Panc1 (cell line): ENCODE results near the gene IL2RA. TPM values are rescaled to one million over a fixed set of nuclear protein-coding genes. Genes with fewer than 3 reads are reported as not detected.

Source experiments
- ATAC-seq: fragments of 200-7000 bp; cut with Tn5 transposase; 2 replicates; pipeline ENCODE4 v1.9.1; 2020; ENCODE audit warnings: mild to moderate bottlenecking, moderate library complexity
- BruUV-seq: library from RNA; stranded (reverse); fragments of 400-500 nt; replicated peaks from 2 replicates; lab custom pipeline; 2021; lab: Mats Ljungman, UMichigan
- CTCF ChIA-PET: fragments of 300-600 bp; sonication (Branson Sonifier 250); formaldehyde crosslinking; loops from one replicate; lab custom pipeline; 2022; ENCODE audit warnings: antibody characterized with exemption; lab: Charles Lee
- POLR2A ChIA-PET: fragments of 300-600 bp; sonication (Branson Sonifier 250); formaldehyde crosslinking; loops from one replicate; lab custom pipeline; 2022; ENCODE audit warnings: antibody characterized with exemption; lab: Charles Lee
- DNase-seq: peaks from one replicate; pipeline ENCODE4 v3.0.0-alpha.2; 2010; ENCODE audit warnings: low read depth, low spot score
- H3K27ac ChIP-seq: 2 replicates; pipeline ENCODE4 v1.5.1; 2011; ENCODE audit warnings: mild to moderate bottlenecking, low read length, inconsistent platforms
- H3K27me3 ChIP-seq: fragments of 200-500 bp; sonication (Bioruptor generic); 2 replicates; pipeline ENCODE4 v1.6.0; 2014; ENCODE audit warnings: low read length, inconsistent platforms; ENCODE audit not compliant: control insufficient read depth, insufficient read depth
- H3K36me3 ChIP-seq: fragments of 200-500 bp; sonication (Bioruptor generic); 2 replicates; pipeline ENCODE4 v1.5.1; 2014; ENCODE audit warnings: inconsistent platforms, mild to moderate bottlenecking, low read length, moderate library complexity; ENCODE audit not compliant: control insufficient read depth, insufficient read depth
- H3K4me1 ChIP-seq: 2 replicates; pipeline ENCODE4 v1.5.1; 2011; ENCODE audit warnings: inconsistent platforms, mild to moderate bottlenecking, low read length, moderate library complexity; ENCODE audit not compliant: control insufficient read depth, insufficient read depth
- H3K4me3 ChIP-seq, 2 experiments: 2 replicates each; pipeline ENCODE4 v1.5.1; 2011 to 2012; ENCODE audit warnings: low read depth in 2 of 2, low read length in 2 of 2, mild to moderate bottlenecking in 2 of 2, inconsistent platforms in 1 of 2, moderate library complexity in 1 of 2
- H3K9me3 ChIP-seq: fragments of 200-500 bp; sonication (Bioruptor generic); 2 replicates; pipeline ENCODE4 v1.5.1; 2014; ENCODE audit warnings: low read depth, mild to moderate bottlenecking, inconsistent platforms, low read length, moderate library complexity; ENCODE audit not compliant: control insufficient read depth, insufficient read depth
- POLR2AphosphoS5 ChIP-seq: IDR thresholded peaks from 2 replicates; pipeline ENCODE4 v1.6.1; 2012; ENCODE audit warnings: mild to moderate bottlenecking, low read depth, low read length, moderate library complexity
- SIN3A ChIP-seq: IDR thresholded peaks from 2 replicates; pipeline ENCODE4 v1.6.1; 2012; ENCODE audit warnings: low read depth, mild to moderate bottlenecking, low read length, moderate library complexity, borderline replicate concordance; ENCODE audit not compliant: insufficient read depth
- TCF7L2 ChIP-seq: IDR thresholded peaks from 2 replicates; pipeline ENCODE4 v1.6.1; 2011; ENCODE audit warnings: mild to moderate bottlenecking, low read depth, low read length, inconsistent platforms
- in situ Hi-C: cut with HindIII; loops from 2 replicates; pipeline ENCODE4 v1.10.0; 2016; ENCODE audit warnings: low sequenced_read_pairs, low pct_unique_long_range_greater_than_20kb
- intact Hi-C: fragments of 100-400 bp; cut with micrococcal nuclease; formaldehyde crosslinking; loops from one replicate; pipeline ENCODE4 v1.10.0; 2022; ENCODE audit not compliant: unreplicated experiment
- total RNA-seq: library from RNA; stranded (reverse); gene quantifications from one replicate; pipeline ENCODE4 v1.2.1, GENCODE V29; 2021; ENCODE audit not compliant: unreplicated experiment
- TF ChIP-seq, protein P1 (sequence below): fragments of 450-650 bp; IDR thresholded peaks from 2 replicates; pipeline ENCODE4 v1.5.1; 2017; ENCODE audit warnings: mild to moderate bottlenecking
- TF ChIP-seq, protein P2 (sequence below), 2 experiments: IDR thresholded peaks; 2 replicates each; pipeline ENCODE4 v1.6.1; 2011 to 2012; ENCODE audit warnings: low read depth in 2 of 2, control low read depth in 1 of 2, low read length in 1 of 2, mild to moderate bottlenecking in 1 of 2, moderate library complexity in 1 of 2; ENCODE audit not compliant: insufficient read depth in 1 of 2

Gene IL2RA
- total RNA-seq, 1 experiment from 2014 or later = 0.33 TPM

DNA sequence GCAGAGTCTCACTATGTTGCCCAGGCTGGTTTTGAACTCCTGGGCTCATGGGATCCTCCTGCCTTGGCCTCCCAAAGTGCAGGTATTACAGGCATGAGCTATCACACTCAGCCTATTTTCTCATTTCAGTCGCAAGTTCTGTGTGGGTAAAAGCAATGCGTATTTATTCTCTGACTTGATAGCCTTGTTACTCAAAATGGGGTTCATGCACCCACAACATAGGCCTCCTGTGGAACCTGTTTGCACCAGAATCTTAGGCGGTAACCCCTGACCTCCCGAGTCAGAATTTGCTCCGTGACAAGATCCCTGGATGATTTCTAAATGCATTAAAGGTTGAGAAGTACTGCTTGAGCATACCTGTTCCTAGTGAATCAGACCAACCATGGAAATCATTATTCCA lies 7.3 kb downstream of the IL2RA start:
- in situ Hi-C loops = no loop called here

DNA sequence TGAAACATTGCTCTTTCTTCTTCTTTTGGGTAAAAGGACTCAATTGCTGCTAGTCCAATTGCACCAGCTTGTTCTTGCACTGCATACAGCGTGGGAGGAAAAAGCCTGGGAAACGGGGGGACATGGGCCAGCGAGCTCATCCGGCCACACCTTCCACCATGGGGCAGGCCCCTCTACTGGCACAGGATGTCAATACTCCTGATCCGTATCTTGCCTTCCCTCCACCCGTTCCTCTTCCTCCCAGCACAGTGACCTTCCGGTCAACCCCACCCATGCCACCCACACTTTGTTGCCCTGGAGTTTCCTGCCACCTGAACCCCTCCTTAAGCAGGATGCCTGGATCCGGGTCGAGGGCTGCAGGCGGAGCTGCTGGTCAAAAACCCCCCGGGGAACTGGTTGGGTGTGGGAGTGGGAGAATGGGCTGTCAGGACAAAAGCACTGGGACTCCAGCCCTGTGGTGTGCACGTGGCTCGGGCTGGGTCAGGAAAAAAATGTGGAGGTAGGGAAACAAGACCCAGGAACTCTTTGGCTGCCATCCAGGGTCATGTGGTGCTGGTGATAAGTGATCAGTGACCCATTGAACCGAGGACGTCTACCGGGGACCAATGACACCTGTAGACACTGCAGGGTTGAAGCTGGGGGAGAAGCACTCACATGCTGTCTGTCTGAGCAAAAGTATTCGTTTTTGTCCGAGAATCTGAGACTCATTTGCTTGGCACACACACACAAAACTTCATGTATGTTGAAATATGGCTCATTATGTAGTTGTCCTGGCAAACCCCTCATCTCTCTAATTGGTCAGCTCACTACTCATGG lies 8.1 kb downstream of the IL2RA start:
- in situ Hi-C loops = no loop called here
- intact Hi-C loops = loop anchor here (10.0 kb wide), 1 partner anchor 109 kb away; no protein-coding TSS in a partner anchor
- CTCF ChIA-PET = no interaction called here
- Histone ChIP-seq H3K27ac (no peak overlapping the region), H3K4me3 (no peak overlapping the region), H3K4me1 (peaks cover 3% of the 10 kb centered on the region; the same call in 1 of the 2 replicates), H3K9me3 (no peaks in the 10 kb centered on the region), H3K27me3 (no peaks in the 10 kb centered on the region), H3K36me3 (no peaks in the 10 kb centered on the region)
- DNase-seq = no peak
- BruUV-seq = no TSS peak
- POLR2A ChIA-PET = no interaction called here
- no peak for TF ChIP-seq SIN3A
- TF ChIP-seq, protein P1, sequence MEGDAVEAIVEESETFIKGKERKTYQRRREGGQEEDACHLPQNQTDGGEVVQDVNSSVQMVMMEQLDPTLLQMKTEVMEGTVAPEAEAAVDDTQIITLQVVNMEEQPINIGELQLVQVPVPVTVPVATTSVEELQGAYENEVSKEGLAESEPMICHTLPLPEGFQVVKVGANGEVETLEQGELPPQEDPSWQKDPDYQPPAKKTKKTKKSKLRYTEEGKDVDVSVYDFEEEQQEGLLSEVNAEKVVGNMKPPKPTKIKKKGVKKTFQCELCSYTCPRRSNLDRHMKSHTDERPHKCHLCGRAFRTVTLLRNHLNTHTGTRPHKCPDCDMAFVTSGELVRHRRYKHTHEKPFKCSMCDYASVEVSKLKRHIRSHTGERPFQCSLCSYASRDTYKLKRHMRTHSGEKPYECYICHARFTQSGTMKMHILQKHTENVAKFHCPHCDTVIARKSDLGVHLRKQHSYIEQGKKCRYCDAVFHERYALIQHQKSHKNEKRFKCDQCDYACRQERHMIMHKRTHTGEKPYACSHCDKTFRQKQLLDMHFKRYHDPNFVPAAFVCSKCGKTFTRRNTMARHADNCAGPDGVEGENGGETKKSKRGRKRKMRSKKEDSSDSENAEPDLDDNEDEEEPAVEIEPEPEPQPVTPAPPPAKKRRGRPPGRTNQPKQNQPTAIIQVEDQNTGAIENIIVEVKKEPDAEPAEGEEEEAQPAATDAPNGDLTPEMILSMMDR = no peak
- TF ChIP-seq POLR2AphosphoS5 = no peak
- no peak for TF ChIP-seq TCF7L2
- TF ChIP-seq, protein P2, sequence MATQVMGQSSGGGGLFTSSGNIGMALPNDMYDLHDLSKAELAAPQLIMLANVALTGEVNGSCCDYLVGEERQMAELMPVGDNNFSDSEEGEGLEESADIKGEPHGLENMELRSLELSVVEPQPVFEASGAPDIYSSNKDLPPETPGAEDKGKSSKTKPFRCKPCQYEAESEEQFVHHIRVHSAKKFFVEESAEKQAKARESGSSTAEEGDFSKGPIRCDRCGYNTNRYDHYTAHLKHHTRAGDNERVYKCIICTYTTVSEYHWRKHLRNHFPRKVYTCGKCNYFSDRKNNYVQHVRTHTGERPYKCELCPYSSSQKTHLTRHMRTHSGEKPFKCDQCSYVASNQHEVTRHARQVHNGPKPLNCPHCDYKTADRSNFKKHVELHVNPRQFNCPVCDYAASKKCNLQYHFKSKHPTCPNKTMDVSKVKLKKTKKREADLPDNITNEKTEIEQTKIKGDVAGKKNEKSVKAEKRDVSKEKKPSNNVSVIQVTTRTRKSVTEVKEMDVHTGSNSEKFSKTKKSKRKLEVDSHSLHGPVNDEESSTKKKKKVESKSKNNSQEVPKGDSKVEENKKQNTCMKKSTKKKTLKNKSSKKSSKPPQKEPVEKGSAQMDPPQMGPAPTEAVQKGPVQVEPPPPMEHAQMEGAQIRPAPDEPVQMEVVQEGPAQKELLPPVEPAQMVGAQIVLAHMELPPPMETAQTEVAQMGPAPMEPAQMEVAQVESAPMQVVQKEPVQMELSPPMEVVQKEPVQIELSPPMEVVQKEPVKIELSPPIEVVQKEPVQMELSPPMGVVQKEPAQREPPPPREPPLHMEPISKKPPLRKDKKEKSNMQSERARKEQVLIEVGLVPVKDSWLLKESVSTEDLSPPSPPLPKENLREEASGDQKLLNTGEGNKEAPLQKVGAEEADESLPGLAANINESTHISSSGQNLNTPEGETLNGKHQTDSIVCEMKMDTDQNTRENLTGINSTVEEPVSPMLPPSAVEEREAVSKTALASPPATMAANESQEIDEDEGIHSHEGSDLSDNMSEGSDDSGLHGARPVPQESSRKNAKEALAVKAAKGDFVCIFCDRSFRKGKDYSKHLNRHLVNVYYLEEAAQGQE (IDR thresholded peaks at IDR 0.05; ENCODE audit: insufficient read depth in 1 of 2, low read depth in 2 of 2, low read length in 1 of 2) = no peak
- no peak for ATAC-seq

More for the DNA sequence above, 7.3 kb downstream of the IL2RA start:
- ChIA-PET CTCF (no interaction called here), POLR2A (no interaction called here)
- no peaks in the 10 kb centered on the region for H3K27me3 ChIP-seq
- TF ChIP-seq TCF7L2 (no peak), POLR2AphosphoS5 (no peak), SIN3A (no peak)
- TF ChIP-seq, protein P2 (IDR thresholded peaks at IDR 0.05; ENCODE audit: insufficient read depth in 1 of 2, low read depth in 2 of 2, low read length in 1 of 2) = no peak
- TF ChIP-seq, protein P1 = no peak
- H3K4me1 ChIP-seq = peaks cover 3% of the 10 kb centered on the region; the same call in 1 of the 2 replicates
- intact Hi-C loops = loop anchor here (10.0 kb wide), 1 partner anchor 110 kb away; no protein-coding TSS in a partner anchor
- ATAC-seq = no peak
- no peaks in the 10 kb centered on the region for H3K36me3 ChIP-seq
- DNase-seq = no peak
- no TSS peak for BruUV-seq
- no peak overlapping the region for H3K27ac ChIP-seq
- no peak overlapping the region for H3K4me3 ChIP-seq
- H3K9me3 ChIP-seq = no peaks in the 10 kb centered on the region
